Esophagus squamous epithelium (tissue), 5 donors: Measurements from ENCODE around the gene MARCHF9. TPM values are rescaled to one million over a fixed set of nuclear protein-coding genes. Genes with fewer than 3 reads are reported as not detected.

Experiments used
- DNase-seq: peaks from one replicate; lab custom pipeline; 2025; lab: John Stamatoyannopoulos, UW
- H3K27ac ChIP-seq, 4 donors: fragments of 200-600 bp; sonication (generic); one replicate each; pipeline ENCODE4 v1.5.1; 2016 to 2019; ENCODE audit warnings: mild to moderate bottlenecking in 1 of 4
- H3K27me3 ChIP-seq, 4 donors: fragments of 200-600 bp; sonication (generic); 1 replicate in 3 of 4; 2 replicates in 1 of 4; pipeline versions ENCODE4 v1.5.1 to v1.6.0; 2017 to 2021; ENCODE audit warnings: antibody characterized with exemption in 1 of 4
- H3K36me3 ChIP-seq, 3 donors: fragments of 200-600 bp; sonication (generic); one replicate each; pipeline ENCODE4 v1.5.1; 2016 to 2019
- H3K4me1 ChIP-seq, 3 donors: fragments of 200-600 bp; sonication (generic); one replicate each; pipeline ENCODE4 v1.5.1; 2017 to 2019
- H3K4me3 ChIP-seq, 4 donors: fragments of 200-600 bp; sonication (generic); 1 replicate in 3 of 4; 2 replicates in 1 of 4; pipeline ENCODE4 v1.5.1; 2016 to 2019; ENCODE audit warnings: mild to moderate bottlenecking in 2 of 4, moderate library complexity in 1 of 4
- H3K9me3 ChIP-seq, 3 donors: fragments of 200-600 bp; sonication (generic); one replicate each; pipeline ENCODE4 v1.5.1; 2016 to 2019
- POLR2A ChIP-seq, 4 donors: fragments of 450-650 bp; IDR thresholded peaks; one replicate each; pipeline ENCODE4 v1.6.1; 2017; ENCODE audit warnings: antibody characterized with exemption in 4 of 4, mild to moderate bottlenecking in 4 of 4, moderate library complexity in 3 of 4
- WGBS, 2 donors: methylation state at CpG; one replicate each; pipeline ENCODE4 v1.1.5; 2018; 5-methylcytosine and 5-hydroxymethylcytosine counted together
- intact Hi-C: fragments of 100-400 bp; cut with DNase I; formaldehyde crosslinking; loops from one replicate; pipeline ENCODE4 v1.15.0; 2022
- total RNA-seq, 4 donors: library from RNA; depleted of rRNA; stranded (reverse); fragments of >200 nt; gene quantifications; one replicate each; pipeline ENCODE4 v1.1.0, GENCODE V29; 2016
- TF ChIP-seq, protein P1 (sequence below), 6 experiments: fragments of 450-650 bp in 4 of 6; fragments of 200-600 bp in 2 of 6; sonication (generic) in 2 of 6; IDR thresholded peaks; one replicate each; pipeline ENCODE4 v1.5.1; 2016 to 2019; ENCODE audit warnings: antibody characterized with exemption in 6 of 6, mild to moderate bottlenecking in 4 of 6, moderate library complexity in 4 of 6
- donor health status: DM: yes; HTN: yes; CAD: no.

The MARCHF9 gene
- total RNA-seq, 4 donors from 2014 or later = 3.6 to 8.4 (median 5.3) TPM

GRCh38 chr12:57739387-57739786 is 15.5 kb upstream of the MARCHF9 start:
- Histone ChIP-seq H3K36me3 (peaks cover 0 to 9% (median 0%) of the 10 kb centered on the region in 3 donors), H3K4me3 (no peak overlapping the region), H3K9me3 (no peaks in the 10 kb centered on the region), H3K27ac (no peak overlapping the region), H3K27me3 (peaks cover 26 to 80% (median 38%) of the 10 kb centered on the region in 4 donors), H3K4me1 (peaks cover 25 to 58% (median 31%) of the 10 kb centered on the region in 3 donors)
- intact Hi-C loops = no loop called here
- TF ChIP-seq POLR2A (IDR thresholded peaks at IDR 0.05) = no peak
- TF ChIP-seq, protein P1, sequence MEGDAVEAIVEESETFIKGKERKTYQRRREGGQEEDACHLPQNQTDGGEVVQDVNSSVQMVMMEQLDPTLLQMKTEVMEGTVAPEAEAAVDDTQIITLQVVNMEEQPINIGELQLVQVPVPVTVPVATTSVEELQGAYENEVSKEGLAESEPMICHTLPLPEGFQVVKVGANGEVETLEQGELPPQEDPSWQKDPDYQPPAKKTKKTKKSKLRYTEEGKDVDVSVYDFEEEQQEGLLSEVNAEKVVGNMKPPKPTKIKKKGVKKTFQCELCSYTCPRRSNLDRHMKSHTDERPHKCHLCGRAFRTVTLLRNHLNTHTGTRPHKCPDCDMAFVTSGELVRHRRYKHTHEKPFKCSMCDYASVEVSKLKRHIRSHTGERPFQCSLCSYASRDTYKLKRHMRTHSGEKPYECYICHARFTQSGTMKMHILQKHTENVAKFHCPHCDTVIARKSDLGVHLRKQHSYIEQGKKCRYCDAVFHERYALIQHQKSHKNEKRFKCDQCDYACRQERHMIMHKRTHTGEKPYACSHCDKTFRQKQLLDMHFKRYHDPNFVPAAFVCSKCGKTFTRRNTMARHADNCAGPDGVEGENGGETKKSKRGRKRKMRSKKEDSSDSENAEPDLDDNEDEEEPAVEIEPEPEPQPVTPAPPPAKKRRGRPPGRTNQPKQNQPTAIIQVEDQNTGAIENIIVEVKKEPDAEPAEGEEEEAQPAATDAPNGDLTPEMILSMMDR (IDR thresholded peaks at IDR 0.05) = no peak
- WGBS, 2 donors = 18 to 38% methylated on average over 2 to 7 of the region's 7 CpGs
- no peak for DNase-seq

DNA sequence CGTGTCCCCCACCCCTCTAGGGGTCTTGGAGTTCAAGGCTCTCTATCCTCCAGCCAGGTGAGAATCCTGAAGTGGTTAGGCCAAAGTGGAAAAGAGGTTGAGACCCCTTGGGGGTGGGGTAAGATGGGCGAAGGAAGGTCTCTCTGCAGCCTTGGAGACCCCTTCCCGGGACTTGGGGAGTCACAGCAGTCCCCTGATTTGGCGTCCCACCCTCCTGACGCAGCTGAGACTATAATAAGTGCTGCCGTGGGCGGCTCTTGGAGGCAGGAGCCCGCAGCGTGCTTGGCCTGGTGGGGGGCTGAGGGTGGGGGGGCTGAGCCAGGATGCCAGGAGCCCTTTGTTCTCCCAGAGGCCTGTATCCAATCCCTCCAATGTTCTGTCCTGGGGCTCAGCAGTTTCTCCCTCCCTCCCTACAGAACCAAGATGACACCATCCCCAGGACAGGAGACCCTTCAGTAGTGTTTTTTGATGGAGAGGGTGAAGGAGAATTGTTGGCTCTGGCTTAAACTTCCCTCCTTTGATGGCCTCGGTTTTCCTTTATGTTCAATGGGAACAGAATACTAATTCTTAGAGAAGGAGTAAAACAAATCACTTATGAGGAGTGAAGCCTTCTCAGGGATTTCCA is 14.9 kb upstream of the MARCHF9 start:
- peaks cover 25 to 60% (median 31%) of the 10 kb centered on the region in 3 donors for H3K4me1 ChIP-seq
- no peak for DNase-seq
- intact Hi-C loops = no loop called here
- H3K27ac ChIP-seq = no peak overlapping the region
- peaks cover 0 to 9% (median 0%) of the 10 kb centered on the region in 3 donors for H3K36me3 ChIP-seq
- H3K27me3 ChIP-seq = peaks cover 26 to 74% (median 37%) of the 10 kb centered on the region in 4 donors
- 40 to 48% methylated on average over 5 of the region's 10 CpGs for WGBS, 2 donors
- TF ChIP-seq, protein P1 (IDR thresholded peaks at IDR 0.05) = no peak
- H3K9me3 ChIP-seq = no peaks in the 10 kb centered on the region
- no peak overlapping the region for H3K4me3 ChIP-seq

- no peak for DNase-seq
Observed at GRCh38 chr12:57740656-57741412, 14.1 kb upstream of the MARCHF9 start.

DNA sequence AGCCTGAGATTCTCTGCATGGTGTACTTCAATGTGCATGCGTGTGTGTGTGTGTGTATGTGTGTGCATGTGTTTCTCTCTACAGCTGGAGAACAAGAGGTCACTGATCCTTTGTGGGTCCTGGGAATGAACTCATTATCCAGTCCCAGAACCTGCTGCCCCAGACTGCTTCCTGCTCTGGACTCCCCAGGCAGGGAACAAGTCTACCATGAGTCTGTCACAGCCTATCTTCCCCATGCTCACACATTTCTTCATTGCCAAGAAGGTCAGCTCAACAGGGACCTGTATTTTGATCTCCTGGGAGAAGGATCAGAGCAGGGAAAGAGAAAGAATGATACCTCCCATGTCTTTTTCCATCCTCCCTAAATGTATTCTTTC is 13.5 kb upstream of the MARCHF9 start:
- DNase-seq = no peak
- peaks cover 0 to 11% (median 0%) of the 10 kb centered on the region in 3 donors for H3K36me3 ChIP-seq
- H3K4me3 ChIP-seq = peak overlapping the region in 3 of 4 donors; percentile 23 to 57 (median 34)
- intact Hi-C loops = no loop called here
- H3K27ac ChIP-seq = peak overlapping the region in 2 of 4 donors; percentile 45 to 57
- H3K4me1 ChIP-seq = peaks cover 24 to 60% (median 26%) of the 10 kb centered on the region in 3 donors
- H3K9me3 ChIP-seq = no peaks in the 10 kb centered on the region
- peaks cover 17 to 60% (median 27%) of the 10 kb centered on the region in 4 donors for H3K27me3 ChIP-seq
- no peak for TF ChIP-seq POLR2A (IDR thresholded peaks at IDR 0.05)
- TF ChIP-seq, protein P1 (IDR thresholded peaks at IDR 0.05) = no peak
- 38% methylated on average over 1 of the region's 1 CpG; no CpG with 5 or more reads in 1 of the 2 donors for WGBS, 2 donors

More at GRCh38 chr12:57740656-57741412, 14.1 kb upstream of the MARCHF9 start:
- WGBS, 2 donors = 57 to 60% methylated on average over 5 of the region's 5 CpGs
- no peaks in the 10 kb centered on the region for H3K9me3 ChIP-seq
- peak overlapping the region in 2 of 4 donors; percentile 34 to 57 for H3K4me3 ChIP-seq
- intact Hi-C loops = no loop called here
- H3K36me3 ChIP-seq = peaks cover 0 to 9% (median 0%) of the 10 kb centered on the region in 3 donors
- peaks cover 29 to 61% (median 29%) of the 10 kb centered on the region in 3 donors for H3K4me1 ChIP-seq
- no peak overlapping the region for H3K27ac ChIP-seq
- H3K27me3 ChIP-seq = peaks cover 20 to 65% (median 33%) of the 10 kb centered on the region in 4 donors
- TF ChIP-seq, protein P1 (IDR thresholded peaks at IDR 0.05) = no peak
- no peak for TF ChIP-seq POLR2A (IDR thresholded peaks at IDR 0.05)
